ENCODE data around the gene NLRP14.

Gene NLRP14

GRCh38 chr11:7089328-7090251 lies 69.3 kb downstream of the NLRP14 start:
- TF ChIP-seq CTCF (IDR thresholded peaks at IDR 0.05; ENCODE audit: extremely low read depth, insufficient read depth, missing control alignments): no peak
- in situ Hi-C loops (cut with MboI; ENCODE audit: low pct_unique_long_range_greater_than_20kb, low sequenced_read_pairs, unreplicated experiment): loop anchor here (10.0 kb wide), 1 partner anchor 605 kb away; no protein-coding TSS in a partner anchor
- DNase-seq (ENCODE audit: low spot score): no peak

GRCh38 chr11:7098235-7098832 lies 78.1 kb downstream of the NLRP14 start:
- peak; percentile 64 for TF ChIP-seq CTCF (IDR thresholded peaks at IDR 0.05; ENCODE audit: extremely low read depth, insufficient read depth, missing control alignments)
- in situ Hi-C loops (cut with MboI; ENCODE audit: low pct_unique_long_range_greater_than_20kb, low sequenced_read_pairs, unreplicated experiment): loop anchor here (10.0 kb wide), 1 partner anchor 596 kb away; no protein-coding TSS in a partner anchor

GRCh38 chr11:7115780-7116179 lies 95.5 kb downstream of the NLRP14 start:
- in situ Hi-C loops (cut with MboI; ENCODE audit: low pct_unique_long_range_greater_than_20kb, low sequenced_read_pairs, unreplicated experiment): no loop called here

More at GRCh38 chr11:7098235-7098832, 78.1 kb downstream of the NLRP14 start:
- DNase-seq (ENCODE audit: low spot score): peak; percentile 54

GRCh38 chr11:7116370-7116769 lies 96.1 kb downstream of the NLRP14 start:
- in situ Hi-C loops (cut with MboI; ENCODE audit: low pct_unique_long_range_greater_than_20kb, low sequenced_read_pairs, unreplicated experiment): no loop called here
- no peak for TF ChIP-seq CTCF (IDR thresholded peaks at IDR 0.05; ENCODE audit: extremely low read depth, insufficient read depth, missing control alignments)
- DNase-seq (ENCODE audit: low spot score): no peak

More at GRCh38 chr11:7115780-7116179, 95.5 kb downstream of the NLRP14 start:
- DNase-seq (ENCODE audit: low spot score): no peak
- no peak for TF ChIP-seq CTCF (IDR thresholded peaks at IDR 0.05; ENCODE audit: extremely low read depth, insufficient read depth, missing control alignments)
